SK-N-SH (cell line): ENCODE data around the gene RALBP1. TPM values are rescaled to one million over a fixed set of nuclear protein-coding genes. Genes with fewer than 3 reads are reported as not detected.
A peak's percentile ranks its signal among the peaks of the same experiment; 100 is the strongest.

Experiments used
- ELF1 ChIP-seq: IDR thresholded peaks from 2 replicates; pipeline ENCODE4 v1.4.0; 2012
- FOSL2 ChIP-seq: IDR thresholded peaks from 2 replicates; pipeline ENCODE4 v1.4.0; 2012; ENCODE audit warnings: low read depth, mild to moderate bottlenecking, moderate library complexity, borderline replicate concordance
- FOXJ3 ChIP-seq: sonication (generic); formaldehyde crosslinking; IDR thresholded peaks from 2 replicates; pipeline ENCODE4 v1.5.1; 2020; ENCODE audit warnings: mild to moderate bottlenecking, missing genetic modification reagents
- FOXM1 ChIP-seq: IDR thresholded peaks from 2 replicates; pipeline ENCODE4 v1.4.0; 2012; ENCODE audit warnings: low read depth, mild to moderate bottlenecking
- GABPA ChIP-seq: IDR thresholded peaks from 2 replicates; pipeline ENCODE4 v1.4.0; 2012; ENCODE audit warnings: low read depth, mild to moderate bottlenecking
- MEF2A ChIP-seq: IDR thresholded peaks from 2 replicates; pipeline ENCODE4 v1.4.0; 2012; ENCODE audit warnings: low read depth, borderline replicate concordance
- MXI1 ChIP-seq: IDR thresholded peaks from 2 replicates; pipeline ENCODE4 v1.6.1; 2012; ENCODE audit warnings: mild to moderate bottlenecking, low read depth, low read length, improper control_type of control experiment
- NFIC ChIP-seq: IDR thresholded peaks from 2 replicates; pipeline ENCODE4 v1.4.0; 2012; ENCODE audit warnings: borderline replicate concordance
- NRF1 ChIP-seq: IDR thresholded peaks from 2 replicates; pipeline ENCODE4 v1.6.1; 2012; ENCODE audit warnings: low read depth, mild to moderate bottlenecking, low read length
- POLR2AphosphoS5 ChIP-seq: IDR thresholded peaks from 2 replicates; pipeline ENCODE4 v1.6.1; 2012; ENCODE audit warnings: low read depth, low read length
- RCOR1 ChIP-seq: fragments of 150-350 bp; IDR thresholded peaks from 2 replicates; pipeline ENCODE4 v1.6.1; 2017; ENCODE audit warnings: antibody characterized with exemption, low read length
- RFX5 ChIP-seq: IDR thresholded peaks from 2 replicates; pipeline ENCODE4 v1.6.1; 2012; ENCODE audit warnings: mild to moderate bottlenecking, improper control_type of control experiment, low read length
- SIN3A ChIP-seq: IDR thresholded peaks from 2 replicates; pipeline ENCODE4 v1.6.1; 2012; ENCODE audit warnings: low read depth, mild to moderate bottlenecking, low read length, moderate library complexity, borderline replicate concordance
- TAF1 ChIP-seq: IDR thresholded peaks from 2 replicates; pipeline ENCODE4 v1.6.1; 2012; ENCODE audit warnings: low read depth, mild to moderate bottlenecking, low read length, moderate library complexity, borderline replicate concordance
- TCF12 ChIP-seq: IDR thresholded peaks from 2 replicates; pipeline ENCODE4 v1.4.0; 2012
- TEAD4 ChIP-seq: IDR thresholded peaks from 2 replicates; pipeline ENCODE4 v1.4.0; 2012; ENCODE audit warnings: mild to moderate bottlenecking, borderline replicate concordance; ENCODE audit not compliant: insufficient read depth
- YY1 ChIP-seq: IDR thresholded peaks from 2 replicates; pipeline ENCODE4 v1.4.0; 2012; ENCODE audit warnings: low read depth, mild to moderate bottlenecking
- polyA plus RNA-seq, 3 experiments: library from polyadenylated mRNA; depleted of rRNA; stranded (reverse); fragments of >200 nt; gene quantifications; 2 replicates each; pipeline ENCODE4 v1.2.3, GENCODE V29; 2012
- TF ChIP-seq, protein P1 (sequence below): IDR thresholded peaks from 2 replicates; pipeline ENCODE4 v1.4.0; 2012; ENCODE audit warnings: low read depth
- TF ChIP-seq, protein P2 (sequence below): IDR thresholded peaks from 2 replicates; pipeline ENCODE4; 2012
- TF ChIP-seq, protein P3 (sequence below): fragments of 150-350 bp; IDR thresholded peaks from 2 replicates; pipeline ENCODE4 v1.6.1; 2017; ENCODE audit warnings: antibody characterized with exemption, low read length, low read depth, borderline replicate concordance
- TF ChIP-seq, protein P4 (sequence below): IDR thresholded peaks from 2 replicates; pipeline ENCODE4 v1.6.1; 2012; ENCODE audit warnings: mild to moderate bottlenecking, low read depth, low read length, moderate library complexity

RALBP1 gene
- polyA plus RNA-seq, 1 of the 3 experiments (the other 2 are of a cell fraction), result 43.8 TPM

DNA sequence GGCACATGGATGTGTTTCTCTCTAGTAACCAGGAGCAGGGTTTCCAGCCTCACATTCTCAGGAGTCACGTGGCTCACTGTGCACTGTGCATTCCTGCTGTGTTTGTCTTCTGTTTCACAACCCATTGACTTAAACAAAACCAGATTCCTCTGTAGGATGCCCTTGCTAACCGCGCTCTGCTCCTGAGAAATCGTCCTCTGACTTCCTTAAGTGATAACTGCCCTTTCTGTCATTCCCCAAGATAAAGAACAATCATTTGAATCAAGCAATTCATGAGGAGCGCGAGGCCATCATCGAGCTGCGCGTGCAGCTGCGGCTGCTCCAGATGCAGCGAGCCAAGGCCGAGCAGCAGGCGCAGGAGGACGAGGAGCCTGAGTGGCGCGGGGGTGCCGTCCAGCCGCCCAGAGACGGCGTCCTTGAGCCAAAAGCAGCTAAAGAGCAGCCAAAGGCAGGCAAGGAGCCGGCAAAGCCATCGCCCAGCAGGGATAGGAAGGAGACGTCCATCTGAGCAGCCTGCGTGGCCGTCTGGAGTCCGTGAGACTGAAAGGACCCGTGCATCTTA is 60.2 kb downstream of the RALBP1 start (continued):
- no peak for TF ChIP-seq TAF1
- TF ChIP-seq FOXJ3 (CRISPR knock-in tag), result no peak
- TF ChIP-seq RCOR1, result no peak
- TF ChIP-seq TCF12, result peak; percentile 94
- TF ChIP-seq FOXM1, result no peak
- TF ChIP-seq, protein P1, sequence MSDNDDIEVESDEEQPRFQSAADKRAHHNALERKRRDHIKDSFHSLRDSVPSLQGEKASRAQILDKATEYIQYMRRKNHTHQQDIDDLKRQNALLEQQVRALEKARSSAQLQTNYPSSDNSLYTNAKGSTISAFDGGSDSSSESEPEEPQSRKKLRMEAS, result peak; percentile 89
- TF ChIP-seq, protein P2, sequence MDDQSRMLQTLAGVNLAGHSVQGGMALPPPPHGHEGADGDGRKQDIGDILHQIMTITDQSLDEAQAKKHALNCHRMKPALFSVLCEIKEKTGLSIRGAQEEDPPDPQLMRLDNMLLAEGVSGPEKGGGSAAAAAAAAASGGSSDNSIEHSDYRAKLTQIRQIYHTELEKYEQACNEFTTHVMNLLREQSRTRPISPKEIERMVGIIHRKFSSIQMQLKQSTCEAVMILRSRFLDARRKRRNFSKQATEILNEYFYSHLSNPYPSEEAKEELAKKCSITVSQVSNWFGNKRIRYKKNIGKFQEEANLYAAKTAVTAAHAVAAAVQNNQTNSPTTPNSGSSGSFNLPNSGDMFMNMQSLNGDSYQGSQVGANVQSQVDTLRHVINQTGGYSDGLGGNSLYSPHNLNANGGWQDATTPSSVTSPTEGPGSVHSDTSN, result peak; percentile 19; the same call in 1 of the 2 replicates
- no peak for TF ChIP-seq SIN3A
- TF ChIP-seq, protein P3, sequence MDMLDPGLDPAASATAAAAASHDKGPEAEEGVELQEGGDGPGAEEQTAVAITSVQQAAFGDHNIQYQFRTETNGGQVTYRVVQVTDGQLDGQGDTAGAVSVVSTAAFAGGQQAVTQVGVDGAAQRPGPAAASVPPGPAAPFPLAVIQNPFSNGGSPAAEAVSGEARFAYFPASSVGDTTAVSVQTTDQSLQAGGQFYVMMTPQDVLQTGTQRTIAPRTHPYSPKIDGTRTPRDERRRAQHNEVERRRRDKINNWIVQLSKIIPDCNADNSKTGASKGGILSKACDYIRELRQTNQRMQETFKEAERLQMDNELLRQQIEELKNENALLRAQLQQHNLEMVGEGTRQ, result peak; percentile 44; the same call in 1 of the 2 replicates
- 0 out of 2 replicates have a peak, but pooled peaks have one; percentile 26 for TF ChIP-seq TEAD4
- no peak for TF ChIP-seq GABPA
- TF ChIP-seq YY1, result no peak
- TF ChIP-seq, protein P4, sequence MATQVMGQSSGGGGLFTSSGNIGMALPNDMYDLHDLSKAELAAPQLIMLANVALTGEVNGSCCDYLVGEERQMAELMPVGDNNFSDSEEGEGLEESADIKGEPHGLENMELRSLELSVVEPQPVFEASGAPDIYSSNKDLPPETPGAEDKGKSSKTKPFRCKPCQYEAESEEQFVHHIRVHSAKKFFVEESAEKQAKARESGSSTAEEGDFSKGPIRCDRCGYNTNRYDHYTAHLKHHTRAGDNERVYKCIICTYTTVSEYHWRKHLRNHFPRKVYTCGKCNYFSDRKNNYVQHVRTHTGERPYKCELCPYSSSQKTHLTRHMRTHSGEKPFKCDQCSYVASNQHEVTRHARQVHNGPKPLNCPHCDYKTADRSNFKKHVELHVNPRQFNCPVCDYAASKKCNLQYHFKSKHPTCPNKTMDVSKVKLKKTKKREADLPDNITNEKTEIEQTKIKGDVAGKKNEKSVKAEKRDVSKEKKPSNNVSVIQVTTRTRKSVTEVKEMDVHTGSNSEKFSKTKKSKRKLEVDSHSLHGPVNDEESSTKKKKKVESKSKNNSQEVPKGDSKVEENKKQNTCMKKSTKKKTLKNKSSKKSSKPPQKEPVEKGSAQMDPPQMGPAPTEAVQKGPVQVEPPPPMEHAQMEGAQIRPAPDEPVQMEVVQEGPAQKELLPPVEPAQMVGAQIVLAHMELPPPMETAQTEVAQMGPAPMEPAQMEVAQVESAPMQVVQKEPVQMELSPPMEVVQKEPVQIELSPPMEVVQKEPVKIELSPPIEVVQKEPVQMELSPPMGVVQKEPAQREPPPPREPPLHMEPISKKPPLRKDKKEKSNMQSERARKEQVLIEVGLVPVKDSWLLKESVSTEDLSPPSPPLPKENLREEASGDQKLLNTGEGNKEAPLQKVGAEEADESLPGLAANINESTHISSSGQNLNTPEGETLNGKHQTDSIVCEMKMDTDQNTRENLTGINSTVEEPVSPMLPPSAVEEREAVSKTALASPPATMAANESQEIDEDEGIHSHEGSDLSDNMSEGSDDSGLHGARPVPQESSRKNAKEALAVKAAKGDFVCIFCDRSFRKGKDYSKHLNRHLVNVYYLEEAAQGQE, result no peak
- no peak for TF ChIP-seq NFIC
- TF ChIP-seq RFX5, result no peak
- TF ChIP-seq FOSL2, result no peak; the same call in 1 of the 2 replicates
- TF ChIP-seq MXI1, result peak; percentile 67
- no peak for TF ChIP-seq NRF1
- TF ChIP-seq POLR2AphosphoS5, result peak; percentile 49; the same call in 1 of the 2 replicates
- no peak for TF ChIP-seq MEF2A
- no peak for TF ChIP-seq ELF1
